GM18526 (cell line): Measurements from ENCODE around the gene EXOC6B.

ENCODE experiments used
- POLR2A ChIP-seq: IDR thresholded peaks from 3 replicates; pipeline ENCODE4 v1.6.1; 2011; ENCODE audit not compliant: insufficient read length; ENCODE audit errors: extremely low read depth

Gene EXOC6B

DNA sequence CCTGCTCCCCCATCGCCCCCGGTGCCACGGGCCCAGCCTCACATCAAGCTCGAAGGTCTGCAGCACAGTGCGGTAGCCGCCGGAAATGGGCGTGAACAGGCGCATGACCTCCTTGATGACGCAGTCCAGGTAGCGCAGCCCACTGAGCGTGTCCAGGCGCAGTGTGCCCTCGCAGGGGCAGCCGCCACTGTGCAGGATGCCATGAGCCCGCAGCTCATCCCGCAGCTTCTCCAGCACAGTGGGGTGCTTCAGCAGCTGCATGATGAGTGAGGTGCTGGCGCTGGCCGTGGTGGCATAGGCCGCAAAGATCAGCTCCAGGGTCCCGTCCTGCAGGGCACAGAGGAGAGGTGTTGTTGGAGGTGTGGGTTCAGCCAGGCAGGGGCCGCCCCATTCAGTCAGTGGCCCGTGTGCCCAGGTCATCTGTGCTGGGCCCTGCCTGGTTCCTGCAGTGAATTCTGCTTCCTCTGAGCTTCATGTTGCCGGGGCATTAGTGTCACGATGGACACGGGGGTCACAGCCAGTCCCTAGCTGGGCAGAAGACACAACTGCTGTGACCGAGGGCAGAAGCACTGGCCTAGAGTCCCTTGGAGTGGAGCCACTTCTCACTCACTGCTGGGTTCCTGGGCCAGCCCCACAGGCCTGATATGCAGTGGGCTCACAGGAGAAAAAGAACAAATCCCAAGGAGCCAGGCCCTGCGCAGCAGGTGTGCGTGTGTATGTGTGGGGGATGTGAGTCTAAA, 692.7 kb downstream of the EXOC6B start:
- TF ChIP-seq POLR2A, result no peak

DNA sequence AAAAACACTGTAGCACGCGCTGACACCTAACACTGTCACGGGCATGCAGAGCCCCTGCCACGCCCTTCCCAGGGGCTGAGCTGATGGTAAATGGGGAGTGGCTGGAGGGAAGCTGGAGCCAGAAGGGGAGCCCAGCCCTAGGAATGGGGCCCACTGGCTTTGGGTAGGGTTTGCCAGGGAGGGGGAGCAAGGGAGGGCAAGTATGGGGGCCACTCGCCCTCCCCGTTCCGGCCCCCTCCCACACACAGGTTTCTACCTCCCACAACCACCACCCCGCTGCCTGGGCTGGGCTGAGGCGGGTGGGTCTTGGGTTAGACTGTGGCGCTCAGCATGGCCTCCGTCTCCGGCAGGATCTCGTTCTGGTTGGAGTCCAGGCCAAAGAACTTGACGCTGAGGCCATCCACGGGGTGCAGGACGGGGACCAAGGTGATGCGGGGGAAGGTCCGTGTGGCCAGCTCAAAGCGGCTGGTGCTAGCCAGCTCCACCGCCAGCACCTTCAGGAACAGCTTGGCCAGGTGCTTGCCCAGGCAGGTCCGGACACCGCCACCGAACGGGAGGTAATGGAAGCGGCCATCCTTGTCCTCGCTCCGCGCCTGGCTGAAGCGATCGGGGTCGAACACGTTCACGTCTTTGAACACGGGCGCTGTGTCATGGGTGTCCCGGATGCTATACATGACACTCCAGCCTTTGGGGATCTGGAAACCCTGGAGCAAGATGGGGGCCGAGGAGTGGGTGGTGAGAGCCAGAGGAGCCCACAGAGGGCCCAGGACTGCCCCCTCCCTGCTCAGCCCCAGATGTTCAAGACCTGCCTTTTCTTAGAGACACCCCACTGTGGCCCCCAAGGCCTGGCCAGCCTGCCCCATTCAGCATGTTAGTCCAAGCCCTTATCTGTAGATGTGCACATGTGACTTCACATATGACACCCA, 693.7 kb downstream of the EXOC6B start:
- TF ChIP-seq POLR2A, result no peak

DNA sequence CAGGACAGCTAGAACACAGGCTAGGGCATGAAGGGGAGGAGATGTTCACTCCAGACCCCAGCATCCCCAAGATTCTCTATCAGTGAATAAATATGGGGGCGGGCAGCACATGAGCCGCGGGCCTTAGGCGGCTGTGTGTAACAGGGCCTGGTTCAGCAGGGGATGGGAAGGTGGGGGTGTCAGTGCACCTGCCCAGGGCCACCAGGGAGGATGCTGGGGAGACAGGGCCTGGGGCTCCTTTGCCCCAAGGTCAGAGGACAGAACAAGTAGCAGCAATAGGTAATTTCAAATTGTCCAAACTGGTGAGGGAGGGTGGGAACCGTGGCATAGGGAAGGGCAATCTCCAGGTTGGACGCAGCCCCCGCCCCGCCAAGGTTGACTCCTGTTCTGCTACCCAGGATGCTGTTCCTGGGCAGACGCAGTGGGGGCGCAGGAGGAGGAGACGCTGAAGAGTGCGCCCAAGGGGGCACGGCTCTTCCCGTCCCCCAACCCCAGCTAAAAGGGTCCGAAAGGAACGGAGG, 694.4 kb downstream of the EXOC6B start:
- no peak for TF ChIP-seq POLR2A

DNA sequence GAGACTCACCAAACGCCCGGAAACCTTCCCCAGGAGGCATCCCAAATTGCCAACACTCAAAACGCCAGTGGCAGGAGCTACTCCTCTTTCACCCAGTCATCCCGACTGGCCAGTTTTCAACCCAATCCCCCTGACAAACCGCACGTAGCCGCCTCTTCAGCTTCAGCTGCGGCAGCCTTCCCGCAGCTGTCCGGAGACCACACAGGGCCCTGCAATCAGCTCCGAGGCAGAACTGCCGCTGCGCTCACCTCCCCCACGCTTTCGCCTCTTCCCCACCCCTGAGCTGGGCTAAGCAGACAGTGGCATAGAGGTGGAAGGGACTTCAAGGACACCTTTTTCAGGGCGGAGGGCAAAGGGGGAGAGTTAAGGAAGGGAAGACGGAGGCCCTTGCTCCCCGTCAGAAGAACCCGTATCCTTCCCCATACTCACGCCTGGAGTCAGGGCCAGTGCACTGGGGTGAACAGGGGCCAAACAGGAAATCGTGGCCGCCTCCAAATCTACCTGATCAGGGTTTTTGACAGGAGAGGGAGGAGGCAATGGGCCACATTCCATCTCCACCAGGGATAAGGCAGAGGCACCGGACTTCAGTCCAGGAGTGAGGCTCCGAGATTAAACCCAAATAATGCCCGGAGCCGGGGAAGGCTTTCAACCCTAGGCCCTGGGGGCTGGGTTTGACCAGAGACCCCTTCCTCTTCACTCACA, 695.0 kb downstream of the EXOC6B start:
- TF ChIP-seq POLR2A, result no peak

- no peak for TF ChIP-seq POLR2A
These were observed 696.0 kb downstream of the EXOC6B start for GRCh38 chr2:72129681-72130340.

DNA sequence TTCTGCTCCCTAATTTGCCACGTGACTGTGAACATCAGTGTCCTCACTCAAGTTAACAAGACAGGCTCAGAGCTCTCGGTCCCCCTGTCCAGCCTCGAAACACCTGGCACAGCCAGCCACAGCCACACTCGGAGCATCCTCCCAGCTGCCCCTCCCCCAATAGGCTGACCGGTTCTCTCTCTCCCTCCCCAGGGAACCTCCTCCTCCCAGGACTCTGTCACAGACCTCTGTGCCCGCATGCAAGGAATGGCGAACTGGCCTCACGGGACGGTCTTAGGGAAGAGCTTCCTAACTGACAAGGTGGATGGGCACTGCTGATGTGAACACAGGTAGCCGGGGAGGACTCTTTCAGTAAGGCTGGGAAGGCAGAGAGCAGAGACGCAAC, 697.0 kb downstream of the EXOC6B start:
- no peak for TF ChIP-seq POLR2A

DNA sequence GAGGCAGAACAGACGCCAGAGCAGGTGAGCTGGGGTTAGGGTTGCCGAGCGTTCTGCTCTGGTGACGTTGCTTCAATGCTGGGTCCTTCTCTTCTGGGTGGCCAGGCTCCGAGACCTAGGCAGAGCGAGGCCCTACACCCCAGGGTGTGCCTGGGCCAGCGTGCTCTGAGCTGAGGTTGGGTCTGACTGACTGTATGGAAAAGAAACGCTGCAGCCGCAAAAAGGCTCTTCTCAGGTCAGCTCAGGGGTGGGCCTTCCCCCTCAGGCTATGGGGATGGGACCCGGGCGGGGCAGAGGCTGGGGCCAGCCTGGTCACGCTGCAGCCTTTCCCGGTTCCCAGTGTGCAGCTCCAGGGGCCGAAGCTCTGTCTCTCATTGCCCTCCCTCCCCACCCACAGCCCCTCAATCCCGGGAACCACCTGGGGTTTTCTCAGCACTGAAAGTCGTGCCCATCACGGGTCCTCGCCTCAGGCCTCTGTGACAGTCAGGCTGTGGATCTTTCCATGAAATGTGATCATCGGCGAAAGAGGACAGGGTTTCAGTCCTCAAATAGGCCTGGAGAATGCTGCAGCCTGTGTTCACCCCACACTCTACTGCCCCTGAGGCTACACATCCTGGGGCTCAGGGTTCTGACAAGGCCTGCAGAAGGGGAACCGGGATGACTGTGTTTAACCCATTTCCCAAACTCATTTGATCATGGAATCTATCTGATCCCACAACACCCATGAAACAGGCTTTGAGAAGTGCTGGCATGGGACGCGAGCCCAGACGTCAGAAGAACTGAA, 697.6 kb downstream of the EXOC6B start:
- no peak for TF ChIP-seq POLR2A

GRCh38 chr2:72127401-72128058, 698.3 kb downstream of the EXOC6B start:
- TF ChIP-seq POLR2A, result no peak

GRCh38 chr2:72126186-72127100, 699.4 kb downstream of the EXOC6B start:
- no peak for TF ChIP-seq POLR2A
